Putamen (tissue), 1 donor: Measurements from ENCODE around the gene FOXP3.
"Not testable (repeated sequence)": the region's sequence is repeated elsewhere in the genome, so short reads cannot be mapped to it uniquely, and the experiment has no call there.

Experiments used
- DNase-seq: peaks from one replicate; pipeline ENCODE4 v3.0.0-alpha.2; 2016; ENCODE audit warnings: low spot score

FOXP3 gene

DNA sequence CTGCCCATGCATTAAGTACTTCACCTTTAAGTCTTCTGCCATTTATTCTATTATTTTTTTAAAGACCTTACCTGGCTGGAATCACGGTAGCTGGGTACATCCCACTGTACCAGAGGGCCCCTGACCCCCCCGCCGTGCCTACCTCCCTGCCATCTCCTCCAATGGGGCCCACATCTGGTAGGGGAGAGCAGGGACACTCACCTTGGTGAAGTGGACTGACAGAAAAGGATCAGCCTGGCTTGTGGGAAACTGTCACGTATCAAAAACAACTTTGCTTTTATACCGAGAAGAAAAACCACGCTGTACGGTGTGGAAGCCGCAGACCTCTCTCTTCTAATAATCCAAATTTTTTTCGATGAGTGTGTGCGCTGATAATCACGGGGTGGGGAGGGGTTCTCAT is at the start of gene FOXP3:
Gene FOXP3, minus strand, starts transcription at position 251 of the 400 bp plus-strand sequence. CDS start 6,205 bp downstream, outside the sequence.
- DNase-seq: no peak

DNA sequence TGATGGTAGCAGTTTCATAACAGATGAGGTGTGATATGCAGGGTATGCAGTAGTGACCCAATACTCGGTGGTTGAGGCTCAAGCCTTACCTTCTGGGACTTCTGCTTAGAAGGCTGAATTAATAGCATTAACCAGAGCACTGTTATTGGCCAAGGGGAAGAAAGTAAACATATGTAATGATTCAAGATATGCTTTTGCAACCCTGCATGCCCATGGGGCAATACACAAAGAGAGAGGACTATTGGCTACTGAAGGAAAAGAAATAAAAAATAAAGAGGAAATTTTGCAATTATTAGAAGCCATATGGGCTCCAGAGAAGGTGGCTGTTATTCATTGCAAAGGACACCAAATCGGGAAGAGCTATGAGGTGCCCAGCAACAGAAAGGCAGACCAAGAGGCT is 47.7 kb upstream of the FOXP3 start:
- no peak for DNase-seq

GRCh38 chrX:49310371-49310770 is 45.9 kb upstream of the FOXP3 start:
- no peak for DNase-seq

DNA sequence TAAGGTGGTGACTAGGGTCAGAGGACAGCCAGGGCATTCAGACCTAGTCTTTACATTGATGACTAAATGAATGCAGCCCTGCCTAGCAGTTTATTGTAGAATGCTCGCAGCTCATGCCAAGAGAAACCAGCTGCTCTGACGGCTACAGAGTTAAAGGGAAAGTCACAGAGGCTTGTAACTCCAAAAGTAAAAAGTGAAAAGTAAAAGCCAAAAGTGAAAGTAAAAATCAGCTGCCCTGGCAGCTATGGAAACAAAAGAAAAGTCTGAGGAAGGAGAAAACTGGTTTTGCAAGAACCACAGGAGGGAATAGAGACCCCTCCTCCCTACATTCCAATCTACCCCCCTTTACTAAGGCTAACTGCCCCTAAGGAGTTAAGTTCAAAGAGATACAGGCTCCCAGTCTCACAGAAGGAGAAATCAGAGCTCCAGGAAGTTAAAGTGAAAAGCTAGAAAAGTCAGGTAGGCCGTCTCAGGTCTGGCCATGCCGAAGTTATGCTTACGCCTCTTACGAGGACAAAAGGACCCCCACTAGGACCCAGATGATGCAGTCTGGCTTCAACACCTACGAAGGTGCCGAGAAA is 45.0 kb upstream of the FOXP3 start:
- no peak for DNase-seq

- no peak for DNase-seq
Observed at GRCh38 chrX:49308604-49309269, 44.2 kb upstream of the FOXP3 start.

GRCh38 chrX:49307775-49308174 is 43.3 kb upstream of the FOXP3 start:
- not testable (repeated sequence) for DNase-seq

DNA sequence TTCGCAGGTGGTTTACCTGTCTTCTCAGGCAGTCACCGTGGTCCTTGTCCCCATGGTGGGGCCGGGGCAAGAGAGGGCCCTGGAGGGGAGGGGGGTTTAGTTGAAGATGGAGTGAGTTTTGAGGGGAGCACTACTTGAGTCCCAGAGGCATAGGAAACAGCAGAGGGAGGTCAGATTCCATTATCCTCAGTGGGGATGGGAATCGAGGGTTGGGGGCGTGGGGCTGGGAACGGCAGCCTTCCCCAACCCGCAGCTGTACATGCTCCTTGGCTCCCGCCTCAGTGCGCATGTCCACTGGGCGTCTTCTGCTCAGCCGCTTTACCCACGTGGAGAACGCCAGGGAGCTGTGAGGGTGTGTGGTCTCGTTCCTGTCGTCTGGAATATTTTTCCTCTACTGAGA is 38.8 kb upstream of the FOXP3 start, which contains the start of gene GAGE10:
Gene GAGE10, plus strand, starts transcription at position 301 of the 400 bp plus-strand sequence. CDS start 1,214 bp downstream, outside the sequence.
- no peak for DNase-seq

GRCh38 chrX:49300703-49301102 is 36.2 kb upstream of the FOXP3 start:
- DNase-seq: no peak

- not testable (repeated sequence) for DNase-seq
Observed at GRCh38 chrX:49299293-49299692, 34.8 kb upstream of the FOXP3 start.

GRCh38 chrX:49292400-49293362 is 28.2 kb upstream of the FOXP3 start:
- no peak for DNase-seq

- no peak for DNase-seq
Observed at GRCh38 chrX:49291615-49292337, 27.3 kb upstream of the FOXP3 start.

DNA sequence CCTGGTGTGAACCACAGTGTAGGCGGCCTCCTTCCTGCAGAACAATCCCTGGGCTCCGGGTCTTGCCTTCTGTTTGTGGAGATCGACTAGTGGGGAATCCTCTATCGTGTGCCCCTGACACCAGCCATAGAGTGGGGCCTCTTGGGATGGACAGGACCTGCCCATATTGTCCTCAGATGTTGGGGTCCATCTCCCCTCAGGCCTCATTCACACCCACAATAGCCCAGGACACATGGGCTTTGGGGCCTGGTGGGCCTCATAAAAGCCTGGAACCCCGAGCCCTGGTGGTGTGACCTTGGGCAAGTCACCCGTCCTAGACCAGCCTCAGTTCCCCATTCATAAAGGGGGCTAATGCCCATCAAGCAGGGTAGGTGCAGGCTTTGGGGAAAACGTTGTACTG is 25.7 kb upstream of the FOXP3 start:
- no peak for DNase-seq

- no peak for DNase-seq
Observed at GRCh38 chrX:49287665-49288064, 23.2 kb upstream of the FOXP3 start.

- DNase-seq: no peak
Observed at GRCh38 chrX:49286581-49286980, 22.1 kb upstream of the FOXP3 start.

DNA sequence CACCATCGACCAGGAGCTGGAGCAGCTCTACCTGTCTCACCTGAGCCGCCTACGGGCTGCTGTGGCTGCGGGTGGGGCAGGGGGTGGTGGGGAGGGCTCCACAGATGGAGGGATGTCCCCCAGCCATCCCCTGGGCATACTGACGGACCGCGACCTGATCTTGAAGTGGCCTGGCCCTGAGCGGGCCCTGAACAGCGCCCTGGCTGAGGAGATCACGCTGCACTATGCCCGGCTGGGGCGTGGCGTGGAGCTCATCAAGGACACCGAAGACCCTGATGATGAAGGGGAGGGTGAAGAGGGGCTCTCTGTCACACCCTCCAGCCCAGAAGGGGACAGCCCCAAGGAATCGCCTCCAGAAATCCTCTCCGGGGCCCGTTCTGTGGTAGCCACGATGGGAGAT is 21.6 kb upstream of the FOXP3 start:
- DNase-seq: no peak

DNA sequence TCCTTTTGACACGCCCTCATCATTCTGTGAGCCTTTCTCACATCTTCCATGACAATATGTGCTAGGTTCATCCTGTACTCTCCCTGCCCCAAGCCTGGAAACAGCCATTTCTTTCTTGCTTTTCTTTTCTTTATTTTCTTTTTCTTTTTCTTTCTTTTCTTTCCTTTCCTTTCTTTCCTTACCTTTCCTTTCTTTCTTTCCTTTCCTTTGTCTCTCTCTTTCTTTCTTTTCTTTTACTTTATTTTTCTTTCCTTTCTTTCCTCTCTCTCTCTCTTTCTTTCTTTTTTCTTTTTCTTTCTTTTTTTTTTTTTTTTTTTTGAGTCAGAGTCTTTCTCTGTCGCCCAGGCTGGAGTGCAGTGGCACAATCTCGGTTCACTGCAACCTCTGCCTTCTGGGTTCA is 19.7 kb upstream of the FOXP3 start:
- DNase-seq: no peak

DNA sequence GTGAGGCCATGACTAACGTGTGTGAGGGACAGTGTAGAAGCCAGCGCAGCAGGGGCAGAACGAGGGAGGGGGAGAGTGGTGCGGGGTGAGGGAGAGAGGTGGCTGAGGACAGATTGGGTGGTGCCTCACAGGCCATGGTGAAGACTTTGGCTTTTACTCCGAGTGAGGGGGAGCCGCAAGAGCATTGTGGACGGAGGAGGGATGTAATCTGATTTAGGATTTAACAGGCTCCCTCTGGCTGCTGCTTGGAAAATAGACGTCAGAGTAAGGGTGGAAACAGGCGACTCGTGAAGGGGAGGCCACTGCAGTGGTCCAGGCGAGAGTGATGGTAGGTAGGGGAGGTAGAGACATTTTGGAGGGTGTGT is 18.1 kb upstream of the FOXP3 start:
- DNase-seq: no peak

GRCh38 chrX:49278081-49278480 is 13.6 kb upstream of the FOXP3 start:
- DNase-seq: no peak

DNA sequence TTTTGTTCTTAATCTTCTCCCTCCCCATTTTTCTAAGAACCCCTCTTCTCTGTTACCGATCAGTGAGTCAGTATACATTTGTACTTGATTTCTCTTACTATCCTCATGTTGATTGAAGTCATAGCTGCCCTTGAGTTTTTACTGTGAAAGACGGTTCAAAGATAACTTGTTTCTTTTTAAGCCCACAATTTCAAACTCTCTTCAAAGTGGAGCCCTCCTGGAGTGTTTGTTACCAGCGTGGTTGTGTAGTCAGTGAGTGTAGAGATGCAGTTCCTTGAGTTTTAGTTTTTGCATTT is 13.0 kb upstream of the FOXP3 start:
- no peak for DNase-seq

DNA sequence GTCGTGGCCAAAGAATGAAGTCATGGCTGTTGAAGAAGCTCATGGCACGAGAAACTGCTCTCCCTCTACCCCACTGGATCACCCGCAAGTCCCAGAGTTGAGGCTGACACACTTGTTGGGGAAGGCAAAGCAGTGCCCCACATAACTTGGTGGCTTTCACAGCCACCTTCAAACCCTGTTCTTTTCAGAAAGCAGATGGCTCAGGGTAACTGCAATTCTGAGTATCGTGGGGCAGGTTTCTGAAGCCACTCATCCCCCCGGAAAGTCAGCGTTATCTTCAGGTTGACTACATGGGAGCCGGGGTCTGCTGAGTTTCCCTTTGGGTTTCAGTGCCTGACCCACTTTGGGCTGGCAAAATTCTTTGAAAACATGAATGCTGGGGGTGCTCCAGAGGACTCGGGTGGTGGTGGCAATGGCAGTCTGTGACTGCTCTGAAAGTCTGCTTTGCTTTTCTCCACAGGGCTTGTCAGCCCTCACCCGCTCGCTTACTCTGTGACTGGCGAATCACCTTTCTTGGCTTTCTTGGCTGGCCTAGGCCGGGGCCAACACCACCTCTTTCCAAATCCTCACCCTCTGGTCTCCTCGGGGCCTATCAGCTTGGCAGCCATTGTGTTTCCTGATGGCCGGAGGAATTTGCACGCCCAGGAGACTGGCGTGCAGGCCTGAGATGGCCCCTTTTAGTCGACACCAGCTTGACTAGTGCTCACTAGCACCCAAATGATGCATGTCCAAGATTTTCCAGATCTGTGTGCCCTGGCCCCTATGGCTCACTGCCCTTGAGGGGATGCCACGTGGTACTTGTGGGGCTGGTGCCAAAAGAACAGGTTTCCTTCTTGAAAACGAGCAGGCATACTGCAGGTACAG is 12.4 kb upstream of the FOXP3 start:
- DNase-seq: no peak

GRCh38 chrX:49276207-49276606 is 11.7 kb upstream of the FOXP3 start:
- DNase-seq: no peak
